HG03045 (cell line): ENCODE measurements around the gene NRARP.

ENCODE experiments used
- ATAC-seq: cut with Tn5 transposase; IDR thresholded peaks from one replicate; pipeline ENCODE4 v1.9.1; 2021; ENCODE audit warnings: mild to moderate bottlenecking, moderate library complexity; ENCODE audit not compliant: unreplicated experiment

NRARP gene

GRCh38 chr9:137311986-137312851 is 10.1 kb upstream of the NRARP start:
- no peak for ATAC-seq

GRCh38 chr9:137311171-137311985 is 9.3 kb upstream of the NRARP start:
- no peak for ATAC-seq

- no peak for ATAC-seq
Measured at GRCh38 chr9:137310189-137311052, 8.3 kb upstream of the NRARP start.

- ATAC-seq: no peak
Measured at GRCh38 chr9:137309368-137310188, 7.5 kb upstream of the NRARP start.

- ATAC-seq: no peak
Measured at GRCh38 chr9:137308057-137308619, 6.1 kb upstream of the NRARP start.

GRCh38 chr9:137307255-137308056 is 5.4 kb upstream of the NRARP start:
- ATAC-seq: no peak

- ATAC-seq: no peak
Measured at GRCh38 chr9:137306850-137307254, 4.8 kb upstream of the NRARP start.

GRCh38 chr9:137306066-137306849 is 4.2 kb upstream of the NRARP start:
- no peak for ATAC-seq

GRCh38 chr9:137305798-137306065 is 3.7 kb upstream of the NRARP start:
- ATAC-seq: no peak

- ATAC-seq: no peak
Measured at GRCh38 chr9:137305060-137305797, 3.2 kb upstream of the NRARP start.

- ATAC-seq: no peak
Measured at GRCh38 chr9:137304383-137305059, 2.5 kb upstream of the NRARP start.

- no peak for ATAC-seq
Measured at GRCh38 chr9:137303893-137304382, 1.9 kb upstream of the NRARP start.

- ATAC-seq: no peak
Measured at GRCh38 chr9:137303151-137303892, 1.3 kb upstream of the NRARP start.

GRCh38 chr9:137302449-137303150 is 529 bp upstream of the NRARP start:
- ATAC-seq: peak; percentile 38

GRCh38 chr9:137301081-137301947 is 757 bp downstream of the NRARP start:
- ATAC-seq: peak; percentile 3
